RWPE2 (cell line): ENCODE data around the gene STRN3.

Experiments used
- ATAC-seq: fragments of 200-7000 bp; cut with Tn5 transposase; 3 replicates; pipeline ENCODE4 v1.9.1; 2021; ENCODE audit warnings: low read depth
- DNase-seq: peaks from one replicate; pipeline ENCODE4 v3.0.0-alpha.2; 2020; ENCODE audit warnings: low spot score
- H3K27ac ChIP-seq: fragments of 450-650 bp; 2 replicates; pipeline ENCODE4 v1.5.1; 2017; ENCODE audit warnings: mild to moderate bottlenecking; ENCODE audit not compliant: poor library complexity, severe bottlenecking
- H3K27me3 ChIP-seq: fragments of 250-450 bp; sonication (Bioruptor Pico); 2 replicates; pipeline ENCODE4 v1.5.1; 2021; ENCODE audit warnings: mild to moderate bottlenecking, moderate library complexity; ENCODE audit not compliant: insufficient read depth, poor library complexity, severe bottlenecking
- H3K36me3 ChIP-seq: fragments of 250-450 bp; sonication (Bioruptor Pico); 2 replicates; pipeline ENCODE4 v1.5.1; 2020; ENCODE audit warnings: low read depth, mild to moderate bottlenecking, moderate library complexity
- H3K4me1 ChIP-seq: fragments of 250-450 bp; sonication (Bioruptor Pico); 2 replicates; pipeline ENCODE4 v1.5.1; 2021; ENCODE audit warnings: mild to moderate bottlenecking, moderate library complexity; ENCODE audit not compliant: insufficient read depth, poor library complexity, severe bottlenecking
- H3K4me3 ChIP-seq: fragments of 250-450 bp; sonication (Bioruptor Pico); 2 replicates; pipeline ENCODE4 v1.5.1; 2021; ENCODE audit warnings: mild to moderate bottlenecking, moderate library complexity; ENCODE audit not compliant: severe bottlenecking
- H3K9me3 ChIP-seq: fragments of 250-450 bp; sonication (Bioruptor Pico); 2 replicates; pipeline ENCODE4 v1.5.1; 2021; ENCODE audit warnings: mild to moderate bottlenecking, moderate library complexity; ENCODE audit not compliant: severe bottlenecking
- CTCF ChIP-seq: fragments of 450-650 bp; IDR thresholded peaks from one replicate; pipeline ENCODE4 v1.5.1; 2017; ENCODE audit warnings: mild to moderate bottlenecking, moderate library complexity; ENCODE audit not compliant: poor library complexity, severe bottlenecking

Gene STRN3

GRCh38 chr14:30885840-30886740 lies 140.1 kb downstream of the STRN3 start:
- Histone ChIP-seq H3K27me3 (peaks cover 3% of the 10 kb centered on the region), H3K4me1 (no peaks in the 10 kb centered on the region), H3K4me3 (no peak overlapping the region), H3K27ac (no peak overlapping the region), H3K36me3 (no peaks in the 10 kb centered on the region), H3K9me3 (no peaks in the 10 kb centered on the region)
- no peak for TF ChIP-seq CTCF
- DNase-seq: no peak
- ATAC-seq: no peak

- Histone ChIP-seq H3K27ac (no peak overlapping the region), H3K4me1 (no peaks in the 10 kb centered on the region), H3K4me3 (no peak overlapping the region), H3K9me3 (no peaks in the 10 kb centered on the region), H3K27me3 (peaks cover 3% of the 10 kb centered on the region), H3K36me3 (no peaks in the 10 kb centered on the region)
- no peak for TF ChIP-seq CTCF
- ATAC-seq: no peak
- DNase-seq: no peak
Observed at GRCh38 chr14:30884901-30885300, 141.3 kb downstream of the STRN3 start.

GRCh38 chr14:30883508-30884294 lies 142.5 kb downstream of the STRN3 start:
- Histone ChIP-seq H3K27ac (no peak overlapping the region), H3K9me3 (no peaks in the 10 kb centered on the region), H3K4me3 (no peak overlapping the region), H3K27me3 (peaks cover 3% of the 10 kb centered on the region), H3K4me1 (no peaks in the 10 kb centered on the region), H3K36me3 (no peaks in the 10 kb centered on the region)
- no peak for DNase-seq
- TF ChIP-seq CTCF: no peak
- no peak for ATAC-seq

- peak; percentile 60 for ATAC-seq
- Histone ChIP-seq H3K36me3 (no peaks in the 10 kb centered on the region), H3K4me1 (no peaks in the 10 kb centered on the region)
Observed at GRCh38 chr14:30882431-30882830, 143.7 kb downstream of the STRN3 start.

More at GRCh38 chr14:30882431-30882830, 143.7 kb downstream of the STRN3 start:
- no peak for DNase-seq
- Histone ChIP-seq H3K4me3 (no peak overlapping the region), H3K27ac (no peak overlapping the region), H3K27me3 (peaks cover 4% of the 10 kb centered on the region), H3K9me3 (no peaks in the 10 kb centered on the region)
- TF ChIP-seq CTCF: no peak
